K562 (cell line): Measurements from ENCODE around the gene ZBTB9. TPM values are rescaled to one million over a fixed set of nuclear protein-coding genes. Genes with fewer than 3 reads are reported as not detected.
A peak's percentile ranks its signal among the peaks of the same experiment; 100 is the strongest.

Experiments
- ATAC-seq: fragments of 200-7000 bp; cut with Tn5 transposase; 3 replicates; pipeline ENCODE4 v1.9.1; 2020; ENCODE audit warnings: moderate library complexity
- BruUV-seq: library from RNA; stranded (reverse); fragments of 400-500 nt; replicated peaks from 2 replicates; lab custom pipeline; 2021; lab: Mats Ljungman, UMichigan
- CTCF ChIA-PET: fragments of 300-600 bp; formaldehyde crosslinking; extraction: SDS; loops from one replicate; lab custom pipeline; 2021; ENCODE audit warnings: low intra/inter-chr PET ratio; lab: Yijun Ruan, JAX
- POLR2A ChIA-PET: fragments of 300-600, 350-650 bp; sonication (Branson Sonifier 250); formaldehyde crosslinking; extraction: SDS; loops from one replicate; lab custom pipeline; 2021; ENCODE audit warnings: antibody characterized with exemption, inconsistent platforms; lab: Yijun Ruan, JAX
- DNase-seq, 4 experiments: peaks; one replicate each; pipeline versions ENCODE4 v3.0.0 to v3.0.0-alpha.2; 2011 to 2018; ENCODE audit warnings: low spot score in 3 of 4, mixed read lengths in 3 of 4; ENCODE audit errors: extremely low read depth in 1 of 4
- FAIRE-seq: peaks from 2 replicates; lab custom pipeline; 2011; peaks lifted over from hg19 to GRCh38; lab: Jason Lieb, UNC
- H2AFZ ChIP-seq: 2 replicates; pipeline ENCODE4 v1.6.0; 2011; ENCODE audit warnings: low read depth, low read length, control low read depth, inconsistent platforms
- H3K27ac ChIP-seq: fragments of 200-600 bp; 3 replicates; pipeline ENCODE4 v1.8.0; 2011; ENCODE audit warnings: low read depth, mild to moderate bottlenecking, control low read depth, inconsistent platforms, low read length, moderate library complexity, mixed read lengths; ENCODE audit errors: extremely low read depth
- H3K27me3 ChIP-seq, 2 experiments: fragments of 300-600 bp in 1 of 2; 2 replicates in 1 of 2; 3 replicates in 1 of 2; pipeline versions ENCODE4 v1.6.0 to v1.8.0; 2011; ENCODE audit warnings: inconsistent platforms in 2 of 2, low read length in 2 of 2, mild to moderate bottlenecking in 1 of 2, mixed read lengths in 1 of 2, moderate library complexity in 1 of 2; ENCODE audit not compliant: control insufficient read depth in 2 of 2, insufficient read depth in 2 of 2
- H3K36me3 ChIP-seq: fragments of 300-600 bp; 3 replicates; pipeline ENCODE4 v1.8.0; 2011; ENCODE audit warnings: mild to moderate bottlenecking, low read length, inconsistent platforms; ENCODE audit not compliant: control insufficient read depth, insufficient read depth
- H3K4me1 ChIP-seq, 2 experiments: fragments of 200-600 bp in 1 of 2; replicated peaks in 1 of 2; 2 replicates in 1 of 2; 3 replicates in 1 of 2; pipeline versions ENCODE4 v1.5.1 to v1.8.0; 2011; ENCODE audit warnings: inconsistent platforms in 2 of 2, low read length in 2 of 2, mild to moderate bottlenecking in 1 of 2, mixed read lengths in 1 of 2, moderate library complexity in 1 of 2; ENCODE audit not compliant: control insufficient read depth in 2 of 2, insufficient read depth in 2 of 2
- H3K4me2 ChIP-seq: 2 replicates; pipeline ENCODE4 v1.6.1; 2011; ENCODE audit warnings: low read length, control low read depth, inconsistent platforms, mixed read lengths; ENCODE audit not compliant: insufficient read depth
- H3K4me3 ChIP-seq: fragments of 200-600 bp; sonication (generic), shearing (Covaris generic); 2 replicates; pipeline ENCODE4 v1.5.1; 2016; ENCODE audit warnings: control low read depth, inconsistent platforms
- H3K79me2 ChIP-seq: fragments of 200-600 bp; 3 replicates; pipeline ENCODE4 v1.8.0; 2011; ENCODE audit warnings: low read length, inconsistent platforms; ENCODE audit not compliant: control insufficient read depth, insufficient read depth
- H3K9ac ChIP-seq, 2 experiments: 2 replicates each; pipeline versions ENCODE4 v1.6.0 to v1.6.1; 2011; ENCODE audit warnings: low read depth in 2 of 2, low read length in 2 of 2, control low read depth in 1 of 2, inconsistent platforms in 1 of 2, mild to moderate bottlenecking in 1 of 2, mixed read lengths in 1 of 2; ENCODE audit not compliant: insufficient read depth in 1 of 2
- H3K9me1 ChIP-seq: one replicate; pipeline ENCODE4 v1.6.0; 2011; ENCODE audit warnings: inconsistent platforms, mild to moderate bottlenecking, low read length, moderate library complexity; ENCODE audit not compliant: control insufficient read depth, insufficient read depth
- H3K9me3 ChIP-seq: replicated peaks from 2 replicates; pipeline ENCODE4 v1.5.1; 2011; ENCODE audit warnings: low read depth, low read length, inconsistent platforms; ENCODE audit not compliant: control insufficient read depth, insufficient read depth
- H4K20me1 ChIP-seq: replicated peaks from 2 replicates; pipeline ENCODE4 v1.6.1; 2011; ENCODE audit warnings: low read length, inconsistent platforms, mixed read lengths; ENCODE audit not compliant: control insufficient read depth, insufficient read depth
- ASH1L ChIP-seq: fragments of 450-650 bp; IDR thresholded peaks from 2 replicates; pipeline ENCODE4 v1.6.1; 2018; ENCODE audit warnings: borderline replicate concordance, mild to moderate bottlenecking, low read depth; ENCODE audit not compliant: partially characterized antibody
- ELF1 ChIP-seq: fragments of 200-800 bp; sonication (Bioruptor generic); IDR thresholded peaks from 2 replicates; pipeline ENCODE4 v1.6.1; 2016; ENCODE audit warnings: missing genetic modification characterization, missing compliant biosample characterization
- FOXJ2 ChIP-seq: fragments of 200-800 bp; sonication (Bioruptor generic); IDR thresholded peaks from 2 replicates; pipeline ENCODE4 v1.6.1; 2016; ENCODE audit warnings: missing genetic modification characterization, missing compliant biosample characterization
- GATA2 ChIP-seq: sonication (generic); formaldehyde crosslinking; IDR thresholded peaks from 2 replicates; pipeline ENCODE4 v1.4.0; 2020; ENCODE audit warnings: mild to moderate bottlenecking, missing genetic modification reagents
- KDM1A ChIP-seq, 2 experiments: fragments of 450-650 bp; IDR thresholded peaks; 2 replicates each; pipeline ENCODE4 v1.6.1; 2016; ENCODE audit warnings: mild to moderate bottlenecking in 2 of 2
- NCOR1 ChIP-seq: fragments of 450-650 bp; IDR thresholded peaks from 2 replicates; pipeline ENCODE4 v1.6.1; 2016; ENCODE audit warnings: mild to moderate bottlenecking, moderate library complexity
- SIN3A ChIP-seq, 2 experiments: fragments of 150-350 bp in 1 of 2; IDR thresholded peaks; 2 replicates each; pipeline ENCODE4 v1.6.1; 2011 to 2016; ENCODE audit warnings: borderline replicate concordance in 2 of 2, low read depth in 2 of 2, low read length in 2 of 2, mild to moderate bottlenecking in 2 of 2, moderate library complexity in 2 of 2; ENCODE audit not compliant: control insufficient read depth in 1 of 2
- TEAD2 ChIP-seq: fragments of 450-650 bp; IDR thresholded peaks from 2 replicates; pipeline ENCODE4 v1.6.1; 2016; ENCODE audit warnings: missing genetic modification characterization, control low read depth, missing compliant biosample characterization
- WHSC1 ChIP-seq: IDR thresholded peaks from one replicate; pipeline ENCODE4 v1.6.1; 2012; ENCODE audit warnings: low read length, control low read depth, inconsistent platforms
- WGBS: fragments of 100-300 bp; shearing (Covaris generic); methylation state at CpG from one replicate; pipeline ENCODE4 v1.1.6; 2016; ENCODE audit warnings: low coverage, mixed read lengths; ENCODE audit not compliant: insufficient coverage; ENCODE audit errors: missing lambda C conversion rate; 5-methylcytosine and 5-hydroxymethylcytosine counted together
- in situ Hi-C: fragments of 300-500 bp; cut with MboI; formaldehyde crosslinking; loops from 4 replicates; pipeline ENCODE4 v1.15.0; 2018; ENCODE audit warnings: inconsistent platforms, mixed read lengths
- intact Hi-C: fragments of 100-400 bp; cut with micrococcal nuclease; formaldehyde crosslinking; loops from 2 replicates; pipeline ENCODE4 v1.14.2; 2022
- polyA plus RNA-seq, 8 experiments: library from polyadenylated mRNA; depleted of rRNA in 4 of 8; stranded (reverse) in 5 of 8; unstranded in 3 of 8; fragments of >200 nt; fragmentation: Nextera tagmentation in 2 of 8; fragmentation: Illumina TruSeq in 1 of 8; extraction: Ambion mirVana in 2 of 8; extraction: Trizol in 1 of 8; gene quantifications; 2 replicates each; pipeline versions ENCODE4 v1.2.1 to v1.2.3, GENCODE V29; 2011 to 2014; ENCODE audit warnings: inconsistent platforms in 1 of 8, missing spikeins in 1 of 8
- total RNA-seq, 7 experiments: library from RNA; depleted of rRNA in 6 of 7; stranded (reverse); fragments of >200 nt in 6 of 7; fragmentation: Illumina TruSeq in 2 of 7; extraction: Trizol in 2 of 7; gene quantifications; 2 replicates each; pipeline versions ENCODE4 v1.2.1 to v1.2.3, GENCODE V29; 2011 to 2021; ENCODE audit warnings: low replicate concordance in 1 of 7

ZBTB9 gene
- total and polyA plus RNA-seq, 9 of the 15 experiments (the other 6 are each of a cell fraction or from before 2014, with no cell fraction given), result 1.9 to 19.5 (median 10.4) TPM

DNA sequence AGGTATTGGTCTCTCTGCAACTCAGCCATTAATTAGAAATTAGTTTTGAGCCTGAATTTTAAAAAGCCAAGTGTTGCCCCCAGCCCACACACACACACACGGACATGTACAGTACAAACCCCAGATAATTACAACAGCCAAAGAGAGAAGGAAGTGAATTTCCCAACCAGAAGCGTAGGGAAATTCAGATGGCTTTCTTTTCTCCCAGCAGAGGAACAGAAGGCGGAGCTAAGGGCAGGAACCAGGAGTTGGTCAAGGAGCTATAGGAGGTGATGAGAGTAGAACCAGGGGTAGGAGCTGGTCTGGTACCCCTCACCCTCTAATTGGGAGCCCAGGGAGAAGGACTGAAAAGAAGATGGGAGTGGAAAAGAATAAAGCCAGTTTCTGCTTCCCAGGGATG is 3.9 kb upstream of the ZBTB9 start:
- FAIRE-seq (no peak), ATAC-seq (no peak), DNase-seq (no peak)
- no peak for TF ChIP-seq NCOR1
- no peak for TF ChIP-seq GATA2 (CRISPR knock-in tag)
- no peak for TF ChIP-seq SIN3A (IDR thresholded peaks at IDR 0.05; ENCODE audit: borderline replicate concordance in 2 of 2, control insufficient read depth in 1 of 2, low read depth in 2 of 2, low read length in 2 of 2)
- no peak for TF ChIP-seq FOXJ2
- no peak for TF ChIP-seq ELF1 (tag)
- TF ChIP-seq KDM1A (IDR thresholded peaks at IDR 0.05), result no peak
- no peak for TF ChIP-seq WHSC1
- TF ChIP-seq TEAD2, result no peak
- TF ChIP-seq ASH1L, result no peak
- WGBS, result 61% methylated on average over 3 of the region's 3 CpGs
- H3K36me3 ChIP-seq, result peaks cover 50% of the 10 kb centered on the region; the same call in 2 of the 3 replicates
- ChIA-PET POLR2A (interaction anchor here (0.6 to 4.0 kb wide), 5 partner anchors 8 to 129 kb away, joined by 3 to 30 read pairs (median 4); no protein-coding TSS in a partner anchor), CTCF (no interaction called here)
- BruUV-seq, result no TSS peak
- in situ Hi-C loops (no loop called here), intact Hi-C loops (no loop called here)
- H3K4me1 ChIP-seq, result peaks cover 5 to 11% of the 10 kb centered on the region in 2 experiments; a peak in 3 of 5 replicates
- H3K4me2 ChIP-seq, result no peak overlapping the region
- H2AFZ ChIP-seq, result no peak overlapping the region
- H3K79me2 ChIP-seq, result peaks cover 27% of the 10 kb centered on the region
- H3K4me3 ChIP-seq, result no peak overlapping the region
- H3K9me3 ChIP-seq, result no peaks in the 10 kb centered on the region
- no peaks in the 10 kb centered on the region for H3K9me1 ChIP-seq
- H3K9ac ChIP-seq, result peak overlapping the region in 1 of 2 experiments; percentile 32; a peak in 1 of 4 replicates
- H3K27ac ChIP-seq, result no peak overlapping the region
- H4K20me1 ChIP-seq, result no peaks in the 10 kb centered on the region
- H3K27me3 ChIP-seq, result no peaks in the 10 kb centered on the region
